Kidney (tissue), 14 donors: ENCODE measurements around the gene PTGS1. TPM values are rescaled to one million over a fixed set of nuclear protein-coding genes. Genes with fewer than 3 reads are reported as not detected.
"Not testable (repeated sequence)": the region's sequence is repeated elsewhere in the genome, so short reads cannot be mapped to it uniquely, and the experiment has no call there.

Source experiments
- DNase-seq, 5 donors: peaks; one replicate each; pipeline ENCODE4 v3.0.0-alpha.2; 2013 to 2020
- FAIRE-seq: peaks from 2 replicates; lab custom pipeline; 2012; peaks lifted over from hg19 to GRCh38; lab: Jason Lieb, UNC
- H3K27ac ChIP-seq, 2 donors: one replicate each; pipeline ENCODE4 v1.7.0; 2013; ENCODE audit warnings: low read depth in 2 of 2, low read length in 2 of 2, inconsistent platforms in 1 of 2
- H3K27me3 ChIP-seq: one replicate; pipeline ENCODE4 v1.7.1; 2013; ENCODE audit warnings: low read length, inconsistent platforms; ENCODE audit not compliant: control insufficient read depth, insufficient read depth
- H3K36me3 ChIP-seq, 3 donors: one replicate each; pipeline versions ENCODE4 v1.7.0 to v1.7.1; 2013; ENCODE audit warnings: low read length in 3 of 3, control low read depth in 1 of 3, inconsistent platforms in 1 of 3; ENCODE audit not compliant: insufficient read depth in 3 of 3, control insufficient read depth in 2 of 3
- H3K4me1 ChIP-seq, 3 donors: one replicate each; pipeline versions ENCODE4 v1.7.0 to v1.7.1; 2013; ENCODE audit warnings: low read length in 3 of 3, inconsistent platforms in 1 of 3, low read depth in 1 of 3; ENCODE audit not compliant: control insufficient read depth in 2 of 3, insufficient read depth in 2 of 3
- H3K4me3 ChIP-seq, 3 donors: one replicate each; pipeline versions ENCODE4 v1.7.0 to v1.8.1; 2013; ENCODE audit warnings: low read length in 3 of 3, control low read depth in 1 of 3, inconsistent platforms in 1 of 3
- H3K9ac ChIP-seq, 3 donors: one replicate each; pipeline versions ENCODE4 v1.7.0 to v1.7.1; 2013; ENCODE audit warnings: low read length in 3 of 3, control low read depth in 1 of 3, inconsistent platforms in 1 of 3
- H3K9me3 ChIP-seq, 3 donors: one replicate each; pipeline versions ENCODE4 v1.7.0 to v1.7.1; 2013; ENCODE audit warnings: low read length in 3 of 3, control low read depth in 1 of 3, inconsistent platforms in 1 of 3; ENCODE audit not compliant: control insufficient read depth in 2 of 3, insufficient read depth in 1 of 3
- intact Hi-C: fragments of 100-400 bp; cut with DNase I; formaldehyde crosslinking; loops from one replicate; pipeline ENCODE4 v1.11.1; 2022
- polyA plus RNA-seq: library from polyadenylated mRNA; stranded (reverse); fragments of 350-450 nt; fragmentation: Illumina TruSeq; extraction: RNeasy Lipid Tissue Mini Kit (QIAGEN cat#74804); gene quantifications from one replicate; pipeline ENCODE4 v1.2.3, GENCODE V29; 2014; ENCODE audit warnings: low read depth, low replicate concordance; ENCODE audit not compliant: insufficient read depth
- total RNA-seq: library from RNA; stranded (reverse); fragmentation: NEBNext Ultra II Directional; extraction: Animal tissue kit (Norgen Biotek cat#: 25700); gene quantifications from one replicate; pipeline ENCODE4 v1.2.1, GENCODE V29; 2021
- TF ChIP-seq, protein P1 (sequence below): IDR thresholded peaks from 3 replicates; pipeline ENCODE4 v1.5.1; 2012; ENCODE audit warnings: mild to moderate bottlenecking, moderate library complexity, borderline replicate concordance; ENCODE audit not compliant: insufficient read depth; ENCODE audit errors: extremely low read depth
- donor health status: control.
- donor health status: control.
- donor health status: control.
- donor health status: control.
- donor health status: control.
- donor health status: DM: yes; HTN: yes; CAD: no.
- donor health status: Normal renal cell carcinoma (clear cell type).

Gene PTGS1
- total and polyA plus RNA-seq, 2 donors from 2014 or later: 3.5 to 9.4 TPM

GRCh38 chr9:122325124-122325523 lies 45.7 kb upstream of the PTGS1 start:
- Histone ChIP-seq H3K4me1 (no peaks in the 10 kb centered on the region), H3K27me3 (no peaks in the 10 kb centered on the region), H3K9me3 (no peaks in the 10 kb centered on the region), H3K36me3 (peaks cover 2 to 28% (median 20%) of the 10 kb centered on the region in 3 donors), H3K27ac (no peak overlapping the region), H3K9ac (no peak overlapping the region), H3K4me3 (no peak overlapping the region)
- FAIRE-seq (no peak), DNase-seq (peak in 2 of 5 donors; percentile 24 to 51)
- intact Hi-C loops: no loop called here
- TF ChIP-seq, protein P1, sequence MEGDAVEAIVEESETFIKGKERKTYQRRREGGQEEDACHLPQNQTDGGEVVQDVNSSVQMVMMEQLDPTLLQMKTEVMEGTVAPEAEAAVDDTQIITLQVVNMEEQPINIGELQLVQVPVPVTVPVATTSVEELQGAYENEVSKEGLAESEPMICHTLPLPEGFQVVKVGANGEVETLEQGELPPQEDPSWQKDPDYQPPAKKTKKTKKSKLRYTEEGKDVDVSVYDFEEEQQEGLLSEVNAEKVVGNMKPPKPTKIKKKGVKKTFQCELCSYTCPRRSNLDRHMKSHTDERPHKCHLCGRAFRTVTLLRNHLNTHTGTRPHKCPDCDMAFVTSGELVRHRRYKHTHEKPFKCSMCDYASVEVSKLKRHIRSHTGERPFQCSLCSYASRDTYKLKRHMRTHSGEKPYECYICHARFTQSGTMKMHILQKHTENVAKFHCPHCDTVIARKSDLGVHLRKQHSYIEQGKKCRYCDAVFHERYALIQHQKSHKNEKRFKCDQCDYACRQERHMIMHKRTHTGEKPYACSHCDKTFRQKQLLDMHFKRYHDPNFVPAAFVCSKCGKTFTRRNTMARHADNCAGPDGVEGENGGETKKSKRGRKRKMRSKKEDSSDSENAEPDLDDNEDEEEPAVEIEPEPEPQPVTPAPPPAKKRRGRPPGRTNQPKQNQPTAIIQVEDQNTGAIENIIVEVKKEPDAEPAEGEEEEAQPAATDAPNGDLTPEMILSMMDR: no peak

DNA sequence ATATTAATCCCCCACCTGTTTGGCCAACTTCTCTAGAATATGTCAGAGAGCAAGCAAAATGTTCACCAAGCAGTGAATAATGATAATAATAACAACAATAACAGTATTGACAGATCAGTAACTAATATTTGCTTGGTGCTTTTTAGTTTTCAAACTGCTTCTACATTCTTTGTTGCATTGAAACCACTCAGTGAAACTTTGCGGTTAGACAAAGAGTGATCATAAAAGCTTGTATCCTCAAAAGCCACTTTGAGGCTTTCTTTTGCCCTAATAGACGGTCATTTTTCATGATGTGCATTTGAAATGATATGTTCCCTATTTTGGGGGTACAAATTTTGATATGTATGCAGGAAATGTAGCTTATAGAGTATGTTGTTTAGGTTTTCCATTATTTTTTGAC lies 43.6 kb upstream of the PTGS1 start:
- TF ChIP-seq, protein P1: no peak
- no peak overlapping the region for H3K9ac ChIP-seq
- peaks cover 2 to 28% (median 18%) of the 10 kb centered on the region in 3 donors for H3K36me3 ChIP-seq
- no peaks in the 10 kb centered on the region for H3K4me1 ChIP-seq
- H3K27ac ChIP-seq: no peak overlapping the region
- FAIRE-seq: no peak
- H3K4me3 ChIP-seq: no peak overlapping the region
- intact Hi-C loops: no loop called here
- H3K27me3 ChIP-seq: no peaks in the 10 kb centered on the region
- no peaks in the 10 kb centered on the region for H3K9me3 ChIP-seq
- no peak for DNase-seq

GRCh38 chr9:122329597-122329996 lies 41.2 kb upstream of the PTGS1 start:
- no peaks in the 10 kb centered on the region for H3K4me1 ChIP-seq
- DNase-seq (no peak), FAIRE-seq (no peak)
- no peak overlapping the region for H3K27ac ChIP-seq
- peaks cover 0 to 6% (median 0%) of the 10 kb centered on the region in 3 donors for H3K36me3 ChIP-seq
- no peak overlapping the region for H3K9ac ChIP-seq
- no peak overlapping the region for H3K4me3 ChIP-seq
- intact Hi-C loops: no loop called here
- no peaks in the 10 kb centered on the region for H3K27me3 ChIP-seq
- TF ChIP-seq, protein P1: no peak
- H3K9me3 ChIP-seq: no peaks in the 10 kb centered on the region

GRCh38 chr9:122330466-122330865 lies 40.4 kb upstream of the PTGS1 start:
- DNase-seq, H3K4me1 ChIP-seq, H3K9me3 ChIP-seq, FAIRE-seq, H3K27me3 ChIP-seq, H3K27ac ChIP-seq, intact Hi-C loops, H3K4me3 ChIP-seq, H3K9ac ChIP-seq, H3K36me3 ChIP-seq: not testable (repeated sequence)
